ENCODE measurements around the gene PACRG. TPM values are rescaled to one million over a fixed set of nuclear protein-coding genes. Genes with fewer than 3 reads are reported as not detected.

The PACRG gene
- total RNA-seq, 1 donor from 2014 or later: under 0.01 TPM

GRCh38 chr6:163195721-163196691 lies 468.2 kb downstream of the PACRG start:
- no peak for DNase-seq (ENCODE audit: low read depth in 2 of 2)

- DNase-seq (ENCODE audit: low read depth in 2 of 2): no peak
Observed at GRCh38 chr6:163197839-163198238, 470.1 kb downstream of the PACRG start.

DNA sequence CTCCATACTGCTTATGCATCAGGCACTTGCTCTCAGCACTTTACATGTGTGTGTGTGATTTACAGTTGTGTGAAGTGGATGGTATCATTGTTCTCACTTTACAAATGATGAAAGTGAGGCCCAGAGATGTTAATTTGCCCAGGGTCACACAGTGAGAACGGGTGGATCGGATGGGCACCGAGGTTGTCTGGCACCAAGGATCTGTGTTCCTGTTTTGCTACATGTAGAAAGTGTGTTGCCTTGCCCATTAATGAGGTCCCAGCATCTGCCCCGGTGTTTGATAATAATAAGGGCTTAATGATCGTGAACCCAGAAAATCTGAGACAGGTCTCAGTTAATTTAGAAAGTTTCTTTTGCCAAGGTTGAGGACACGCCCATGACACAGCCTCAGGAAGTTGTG lies 470.6 kb downstream of the PACRG start:
- no peak for DNase-seq (ENCODE audit: low read depth in 2 of 2)

- DNase-seq (ENCODE audit: low read depth in 2 of 2): no peak
Observed at GRCh38 chr6:163199371-163199770, 471.6 kb downstream of the PACRG start.

DNA sequence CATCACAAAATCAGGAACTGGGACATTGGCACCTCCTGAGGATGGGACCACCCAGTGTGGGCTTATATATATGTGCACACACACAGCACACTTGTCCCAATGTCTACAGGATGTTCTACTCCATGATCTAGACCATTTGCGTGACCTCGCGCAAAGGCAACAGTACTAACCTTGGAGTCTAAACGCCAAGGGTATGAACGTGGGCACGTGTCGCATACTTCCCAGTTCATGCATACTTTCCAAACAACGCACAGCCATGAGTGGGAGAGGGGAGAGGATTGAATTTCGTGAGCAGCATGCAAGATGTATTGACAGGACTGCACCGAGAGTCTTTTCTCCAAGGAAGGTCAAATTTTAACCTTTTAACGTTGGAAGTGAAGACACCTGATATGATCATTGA lies 472.5 kb downstream of the PACRG start:
- no peak for DNase-seq (ENCODE audit: low read depth in 2 of 2)

DNA sequence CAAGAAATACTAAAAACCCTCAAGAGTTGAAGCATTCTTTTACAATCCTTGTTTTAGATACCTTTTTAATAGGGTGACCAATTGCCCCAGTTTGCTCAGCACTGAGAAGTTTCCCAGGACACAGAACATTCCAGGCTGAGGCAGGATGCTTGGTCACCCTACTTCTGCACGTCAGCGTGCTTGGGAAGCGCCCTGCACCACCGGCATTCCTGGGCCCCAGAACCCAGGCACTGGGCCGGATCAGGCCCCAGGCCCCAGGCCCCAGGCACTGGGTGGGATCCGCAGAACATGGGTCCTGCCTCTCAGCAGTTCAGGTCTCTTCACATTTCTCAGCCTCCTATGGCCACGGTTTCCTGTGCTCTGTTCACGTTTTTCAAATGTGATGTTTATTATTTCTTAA lies 472.9 kb downstream of the PACRG start:
- DNase-seq (ENCODE audit: low read depth in 2 of 2): no peak

DNA sequence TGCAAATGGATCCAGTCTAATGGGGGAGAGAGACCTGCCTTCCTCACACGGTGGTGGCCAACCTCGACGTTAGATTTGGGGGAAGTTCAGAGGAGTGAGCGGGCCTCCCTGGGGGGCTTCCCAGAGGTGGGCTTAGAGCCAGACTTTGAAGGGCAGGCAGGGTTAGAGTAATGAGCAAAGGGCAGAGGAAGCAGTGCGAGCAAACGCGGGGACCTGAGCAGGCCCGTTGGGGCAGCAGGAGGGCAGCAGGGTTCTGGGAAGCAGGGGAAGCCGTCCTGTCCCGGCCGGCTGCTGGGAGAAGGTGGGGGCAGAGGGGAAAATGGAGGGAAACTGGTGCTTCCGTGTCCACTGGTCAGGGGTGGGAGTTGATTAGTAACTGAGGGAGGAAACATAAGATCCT lies 474.1 kb downstream of the PACRG start:
- DNase-seq (ENCODE audit: low read depth in 2 of 2): no peak

- DNase-seq (ENCODE audit: low read depth in 2 of 2): no peak
Observed at GRCh38 chr6:163206196-163206595, 478.4 kb downstream of the PACRG start.

DNA sequence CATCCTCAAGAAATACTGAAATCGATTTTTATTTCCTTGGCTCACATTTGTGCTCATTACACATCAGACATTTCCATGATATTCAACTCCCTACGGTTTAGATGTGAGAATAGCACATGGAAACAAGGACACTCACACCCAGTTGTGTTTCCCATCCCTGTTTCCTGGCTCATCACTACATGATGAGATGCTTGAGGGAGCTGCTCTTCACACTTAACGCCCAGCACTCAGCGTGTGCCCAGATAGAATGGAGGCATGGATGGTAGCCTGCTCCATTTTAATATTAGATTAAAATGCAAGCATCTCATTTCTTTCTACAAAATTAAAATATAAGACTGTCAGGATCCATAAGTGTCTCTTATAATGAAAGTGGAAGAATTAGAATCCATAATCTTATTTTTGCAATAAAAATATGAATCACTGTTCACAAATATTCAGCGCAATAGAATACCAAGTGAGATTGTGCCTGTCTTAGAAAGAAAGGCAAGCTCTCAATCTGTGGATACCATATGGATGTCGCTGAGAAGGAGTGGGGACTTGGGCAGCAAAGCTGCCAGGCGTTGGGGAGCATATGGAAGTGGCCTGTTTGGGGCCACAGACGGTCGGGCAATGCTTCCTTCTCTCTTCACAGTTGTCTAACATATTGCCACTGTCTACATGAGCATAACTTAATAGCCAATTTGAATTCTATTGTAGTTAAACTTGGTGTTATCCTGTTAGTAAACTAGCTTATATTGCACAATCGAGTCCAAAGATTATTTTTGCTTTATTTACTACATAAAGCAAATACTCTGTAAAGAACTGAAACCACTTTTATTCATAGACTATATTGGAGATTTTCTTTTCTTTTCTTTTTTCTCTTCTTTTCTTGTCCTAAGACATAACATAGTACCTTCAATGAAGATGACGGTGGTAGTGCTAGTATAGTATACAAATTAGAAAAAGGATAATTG lies 479.9 kb downstream of the PACRG start:
- DNase-seq (ENCODE audit: low read depth in 2 of 2): no peak

DNA sequence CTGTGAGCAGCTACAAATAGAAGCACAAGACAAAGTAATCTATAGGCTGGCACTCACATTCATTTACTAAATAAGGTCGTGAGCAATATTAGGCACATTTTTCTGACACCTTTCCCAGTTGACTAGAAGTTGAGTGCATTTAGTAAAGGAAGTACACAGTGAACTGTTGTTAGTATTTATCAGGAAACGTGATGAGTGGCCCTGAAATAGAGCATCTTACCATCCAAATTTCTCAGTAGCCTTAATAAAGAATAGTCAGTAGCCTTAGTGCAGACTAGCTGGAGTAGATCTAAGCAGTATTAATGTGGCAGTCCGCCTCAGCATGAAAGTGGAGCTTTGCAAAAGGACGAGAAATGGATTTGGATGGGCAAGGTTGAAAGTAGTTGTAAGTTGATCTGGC lies 481.2 kb downstream of the PACRG start:
- DNase-seq (ENCODE audit: low read depth in 2 of 2): no peak

- no peak for DNase-seq (ENCODE audit: low read depth in 2 of 2)
Observed at GRCh38 chr6:163212123-163212522, 484.3 kb downstream of the PACRG start.

DNA sequence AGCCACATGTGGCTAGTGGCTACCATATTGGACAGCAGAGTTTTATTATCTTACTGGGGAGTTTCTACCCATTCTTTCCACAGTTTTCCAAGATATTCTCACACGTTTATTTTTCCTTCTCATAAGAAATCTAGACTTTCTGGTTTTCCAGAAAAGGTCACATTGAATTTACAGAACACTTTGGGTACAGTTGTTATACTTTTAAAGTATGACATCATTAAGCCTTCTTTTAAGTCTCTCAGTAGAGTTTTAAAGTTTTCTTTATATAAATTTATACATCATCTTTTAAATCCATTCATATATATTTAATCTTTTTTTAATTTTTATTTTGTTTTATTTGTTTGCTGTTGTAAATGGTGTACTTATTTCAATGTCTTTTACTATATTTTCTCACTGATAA lies 486.5 kb downstream of the PACRG start:
- no peak for DNase-seq (ENCODE audit: low read depth in 2 of 2)

DNA sequence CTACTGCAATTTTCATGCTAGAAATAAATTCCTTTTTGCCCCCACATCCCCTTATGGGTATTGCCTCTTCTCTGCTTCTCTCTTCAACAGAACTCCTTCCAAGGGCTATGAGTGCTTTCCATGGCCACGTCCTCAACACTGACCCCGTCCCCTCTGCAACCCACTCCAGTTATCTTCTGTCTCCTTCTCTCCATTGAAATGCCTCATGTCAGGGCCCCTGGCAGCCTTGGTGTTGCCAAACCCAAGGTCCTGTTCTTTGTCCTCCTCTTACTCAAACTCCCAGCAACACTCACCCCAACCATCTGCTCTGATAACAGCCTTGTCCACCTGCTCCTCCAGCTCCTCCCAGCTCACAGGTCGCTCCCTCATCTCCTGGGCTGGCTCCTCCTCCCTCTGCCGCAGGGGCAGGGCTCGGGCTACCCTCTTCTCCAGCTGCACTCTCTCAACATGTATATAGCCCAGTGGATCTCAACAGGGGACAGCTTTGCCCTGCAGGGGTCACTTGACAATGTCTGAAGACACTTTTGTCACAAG lies 490.7 kb downstream of the PACRG start:
- no peak for DNase-seq (ENCODE audit: low read depth in 2 of 2)

DNA sequence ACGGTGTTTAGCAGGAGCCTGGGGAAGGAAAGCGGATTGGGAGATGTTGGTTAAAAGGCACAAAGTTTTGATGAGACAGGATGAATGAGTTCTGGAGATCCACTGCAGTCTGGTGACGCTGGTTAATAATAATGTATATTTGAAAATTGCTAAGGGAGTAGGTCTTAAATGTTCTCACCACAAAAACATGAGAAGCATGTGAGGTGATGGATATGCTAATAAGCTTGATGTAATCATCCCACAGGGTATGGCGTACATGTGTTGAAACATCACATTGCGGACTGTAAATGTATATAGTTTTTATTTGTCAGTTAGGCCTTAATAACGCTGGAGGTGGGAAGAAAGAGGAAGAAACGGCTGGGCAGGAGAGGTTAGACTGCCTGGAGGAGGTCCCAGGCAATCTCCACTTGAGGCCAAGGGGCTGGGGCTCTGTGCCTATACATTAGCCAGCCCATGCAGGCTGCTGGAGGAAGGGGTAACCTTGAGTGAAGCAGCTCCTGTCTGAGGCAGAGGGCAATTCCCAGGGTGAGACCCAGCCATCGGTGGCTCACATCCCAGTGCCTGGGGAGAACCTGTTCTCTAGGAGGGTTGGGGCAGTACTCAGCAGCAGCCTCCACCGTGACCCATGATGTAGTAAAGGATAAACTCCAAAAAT lies 498.5 kb downstream of the PACRG start:
- DNase-seq (ENCODE audit: low read depth in 2 of 2): no peak

GRCh38 chr6:163226836-163227485 lies 499.2 kb downstream of the PACRG start:
- no peak for DNase-seq (ENCODE audit: low read depth in 2 of 2)

GRCh38 chr6:163228041-163228440 lies 500.3 kb downstream of the PACRG start:
- no peak for DNase-seq (ENCODE audit: low read depth in 2 of 2)

- DNase-seq (ENCODE audit: low read depth in 2 of 2): no peak
Observed at GRCh38 chr6:163229050-163229449, 501.3 kb downstream of the PACRG start.

- DNase-seq (ENCODE audit: low read depth in 2 of 2): no peak
Observed at GRCh38 chr6:163230901-163231300, 503.1 kb downstream of the PACRG start.

- no peak for DNase-seq (ENCODE audit: low read depth in 2 of 2)
Observed at GRCh38 chr6:163231356-163232014, 503.7 kb downstream of the PACRG start.

- no peak for DNase-seq (ENCODE audit: low read depth in 2 of 2)
Observed at GRCh38 chr6:163232015-163232523, 504.3 kb downstream of the PACRG start.
